Osteoblast (primary cell): Measurements from ENCODE around the gene KRTAP4-5. TPM values are rescaled to one million over a fixed set of nuclear protein-coding genes. Genes with fewer than 3 reads are reported as not detected.
A peak's percentile ranks its signal among the peaks of the same experiment; 100 is the strongest.
"Not testable (repeated sequence)": the region's sequence is repeated elsewhere in the genome, so short reads cannot be mapped to it uniquely, and the experiment has no call there.

ENCODE experiments used
- DNase-seq: peaks from one replicate; pipeline ENCODE4 v3.0.0; 2011; ENCODE audit warnings: low spot score, mixed read lengths; ENCODE audit not compliant: insufficient read length; ENCODE audit errors: missing footprints
- H2AFZ ChIP-seq: 2 replicates; pipeline ENCODE4 v1.6.0; 2011; ENCODE audit warnings: mild to moderate bottlenecking, low read length
- H3K27ac ChIP-seq: 2 replicates; pipeline ENCODE4 v1.5.1; 2011; ENCODE audit warnings: mild to moderate bottlenecking, low read depth, low read length, moderate library complexity
- H3K27me3 ChIP-seq: 2 replicates; pipeline ENCODE4 v1.6.0; 2012; ENCODE audit warnings: mild to moderate bottlenecking, control low read depth, inconsistent platforms, low read length, moderate library complexity; ENCODE audit not compliant: insufficient read depth
- H3K36me3 ChIP-seq: 2 replicates; pipeline ENCODE4 v1.5.1; 2011; ENCODE audit warnings: mild to moderate bottlenecking, low read length, control low read depth, moderate library complexity; ENCODE audit not compliant: insufficient read depth
- H3K4me1 ChIP-seq: 2 replicates; pipeline ENCODE4 v1.5.1; 2011; ENCODE audit warnings: mild to moderate bottlenecking, low read length, control low read depth, moderate library complexity; ENCODE audit not compliant: insufficient read depth
- H3K4me2 ChIP-seq: 2 replicates; pipeline ENCODE4 v1.6.0; 2011; ENCODE audit warnings: mild to moderate bottlenecking, low read length; ENCODE audit not compliant: insufficient read depth
- H3K4me3 ChIP-seq: fragments of 200-600 bp; sonication (generic); 3 replicates; pipeline ENCODE4 v1.5.1; 2012; ENCODE audit warnings: mild to moderate bottlenecking, low read length, inconsistent platforms; ENCODE audit not compliant: insufficient read depth
- H3K79me2 ChIP-seq: 2 replicates; pipeline ENCODE4 v1.6.0; 2012; ENCODE audit warnings: mild to moderate bottlenecking, low read length, control low read depth, inconsistent platforms; ENCODE audit not compliant: insufficient read depth
- H3K9me3 ChIP-seq: 2 replicates; pipeline ENCODE4 v1.5.1; 2011; ENCODE audit warnings: low read depth, low read length, control low read depth
- H4K20me1 ChIP-seq: 2 replicates; pipeline ENCODE4 v1.6.0; 2012; ENCODE audit warnings: mild to moderate bottlenecking, low read length, control low read depth; ENCODE audit not compliant: insufficient read depth
- CTCF ChIP-seq: IDR thresholded peaks from 2 replicates; pipeline ENCODE4 v1.5.1; 2011; ENCODE audit warnings: mild to moderate bottlenecking, low read depth, low read length, moderate library complexity; ENCODE audit errors: extremely low read depth
- total RNA-seq: library from RNA; depleted of rRNA; stranded (reverse); fragments of >200 nt; gene quantifications from 2 replicates; pipeline ENCODE4 v1.2.3, GENCODE V29; 2012

Gene KRTAP4-5
- not detected in 2 replicates for total RNA-seq

GRCh38 chr17:41149652-41149985 is at the start of gene KRTAP4-5:
Gene KRTAP4-5 (minus strand): TSS chr17:41149825. CDS start chr17:41149767, 58 bp downstream.
- TF ChIP-seq CTCF = no peak
- Histone ChIP-seq H3K4me2 (no peak within 1 kb of the TSS), H4K20me1 (no peaks in the 10 kb centered on the region), H3K36me3 (no peaks in the 10 kb centered on the region), H3K9me3 (no peaks in the 10 kb centered on the region), H3K4me1 (no peaks in the 10 kb centered on the region), H2AFZ (no peak within 1 kb of the TSS), H3K79me2 (no peaks in the 10 kb centered on the region), H3K4me3 (no peak within 1 kb of the TSS), H3K27ac (no peak within 1 kb of the TSS), H3K27me3 (no peaks in the 10 kb centered on the region)
- DNase-seq = no peak

- no peak for TF ChIP-seq CTCF
- H4K20me1 ChIP-seq = no peaks in the 10 kb centered on the region
These were observed 46.4 kb upstream of the KRTAP4-5 start for GRCh38 chr17:41196068-41196467.

GRCh38 chr17:41190328-41190727 is 40.7 kb upstream of the KRTAP4-5 start:
- DNase-seq = no peak
- no peak overlapping the region for H2AFZ ChIP-seq
- TF ChIP-seq CTCF = no peak
- no peak overlapping the region for H3K4me3 ChIP-seq
- H3K79me2 ChIP-seq = no peaks in the 10 kb centered on the region
- H3K4me1 ChIP-seq = no peaks in the 10 kb centered on the region
- no peaks in the 10 kb centered on the region for H3K36me3 ChIP-seq
- H3K9me3 ChIP-seq = no peaks in the 10 kb centered on the region
- H4K20me1 ChIP-seq = no peaks in the 10 kb centered on the region
- H3K27me3 ChIP-seq = no peaks in the 10 kb centered on the region
- H3K4me2 ChIP-seq = no peak overlapping the region
- no peak overlapping the region for H3K27ac ChIP-seq

More at GRCh38 chr17:41196068-41196467, 46.4 kb upstream of the KRTAP4-5 start:
- no peak overlapping the region for H3K4me3 ChIP-seq
- no peak for DNase-seq
- H2AFZ ChIP-seq = peak overlapping the region; percentile 74
- H3K4me1 ChIP-seq = peaks cover 10% of the 10 kb centered on the region
- no peaks in the 10 kb centered on the region for H3K79me2 ChIP-seq
- H3K4me2 ChIP-seq = peak overlapping the region; percentile 44
- no peak overlapping the region for H3K27ac ChIP-seq
- H3K36me3 ChIP-seq = no peaks in the 10 kb centered on the region
- no peaks in the 10 kb centered on the region for H3K27me3 ChIP-seq
- H3K9me3 ChIP-seq = no peaks in the 10 kb centered on the region

- H3K79me2 ChIP-seq, H3K4me2 ChIP-seq, H3K9me3 ChIP-seq, H2AFZ ChIP-seq, DNase-seq, H3K4me3 ChIP-seq, H4K20me1 ChIP-seq, H3K4me1 ChIP-seq, H3K36me3 ChIP-seq, H3K27ac ChIP-seq, H3K27me3 ChIP-seq: not testable (repeated sequence)
These were observed 40.3 kb upstream of the KRTAP4-5 start, which contains the start of gene KRTAP9-1 for GRCh38 chr17:41189837-41190318. Gene KRTAP9-1 (plus strand): TSS chr17:41189887. CDS start chr17:41189887, 0 bp downstream.
